Fibroblast of pulmonary artery (primary cell): ENCODE data around the gene MC1R.
"Not testable (repeated sequence)": the region's sequence is repeated elsewhere in the genome, so short reads cannot be mapped to it uniquely, and the experiment has no call there.

Experiments
- DNase-seq: peaks from one replicate; pipeline ENCODE4 v3.0.0-alpha.2; 2010; ENCODE audit warnings: low read depth
- H3K4me3 ChIP-seq: replicated peaks from 2 replicates; pipeline ENCODE4 v1.5.1; 2011; ENCODE audit warnings: low read depth, mild to moderate bottlenecking, control low read depth, low read length, moderate library complexity
- TF ChIP-seq, protein P1 (sequence below): IDR thresholded peaks from 2 replicates; pipeline ENCODE4 v1.5.1; 2011; ENCODE audit warnings: mild to moderate bottlenecking, control low read depth, low read length, inconsistent platforms; ENCODE audit errors: missing control alignments

MC1R gene

GRCh38 chr16:89965447-89966225, 47.0 kb downstream of the MC1R start:
- TF ChIP-seq, protein P1, sequence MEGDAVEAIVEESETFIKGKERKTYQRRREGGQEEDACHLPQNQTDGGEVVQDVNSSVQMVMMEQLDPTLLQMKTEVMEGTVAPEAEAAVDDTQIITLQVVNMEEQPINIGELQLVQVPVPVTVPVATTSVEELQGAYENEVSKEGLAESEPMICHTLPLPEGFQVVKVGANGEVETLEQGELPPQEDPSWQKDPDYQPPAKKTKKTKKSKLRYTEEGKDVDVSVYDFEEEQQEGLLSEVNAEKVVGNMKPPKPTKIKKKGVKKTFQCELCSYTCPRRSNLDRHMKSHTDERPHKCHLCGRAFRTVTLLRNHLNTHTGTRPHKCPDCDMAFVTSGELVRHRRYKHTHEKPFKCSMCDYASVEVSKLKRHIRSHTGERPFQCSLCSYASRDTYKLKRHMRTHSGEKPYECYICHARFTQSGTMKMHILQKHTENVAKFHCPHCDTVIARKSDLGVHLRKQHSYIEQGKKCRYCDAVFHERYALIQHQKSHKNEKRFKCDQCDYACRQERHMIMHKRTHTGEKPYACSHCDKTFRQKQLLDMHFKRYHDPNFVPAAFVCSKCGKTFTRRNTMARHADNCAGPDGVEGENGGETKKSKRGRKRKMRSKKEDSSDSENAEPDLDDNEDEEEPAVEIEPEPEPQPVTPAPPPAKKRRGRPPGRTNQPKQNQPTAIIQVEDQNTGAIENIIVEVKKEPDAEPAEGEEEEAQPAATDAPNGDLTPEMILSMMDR, result no peak
- no peak for DNase-seq
- no peak overlapping the region for H3K4me3 ChIP-seq

DNA sequence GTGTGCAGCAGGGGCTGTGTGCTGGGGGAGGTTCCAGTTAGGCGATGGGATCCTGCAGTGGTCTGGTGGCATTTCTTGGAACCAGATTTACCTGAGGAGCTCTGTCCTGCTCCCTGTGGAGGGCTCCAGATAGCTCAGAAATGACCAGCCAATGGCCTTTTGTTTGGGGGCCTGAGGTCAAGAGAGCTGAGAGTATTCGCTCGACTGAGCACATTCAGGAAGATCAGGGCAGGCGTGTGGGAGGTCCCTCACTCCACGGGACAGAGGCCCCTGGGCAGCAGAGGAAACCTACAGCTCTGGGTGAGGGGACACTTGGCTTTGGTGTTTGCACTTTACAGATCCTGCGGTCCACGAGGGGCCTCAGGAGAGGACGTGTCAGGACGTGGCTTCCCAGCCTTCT, 48.1 kb downstream of the MC1R start:
- H3K4me3 ChIP-seq, result no peak overlapping the region
- no peak for DNase-seq
- TF ChIP-seq, protein P1, result no peak

DNA sequence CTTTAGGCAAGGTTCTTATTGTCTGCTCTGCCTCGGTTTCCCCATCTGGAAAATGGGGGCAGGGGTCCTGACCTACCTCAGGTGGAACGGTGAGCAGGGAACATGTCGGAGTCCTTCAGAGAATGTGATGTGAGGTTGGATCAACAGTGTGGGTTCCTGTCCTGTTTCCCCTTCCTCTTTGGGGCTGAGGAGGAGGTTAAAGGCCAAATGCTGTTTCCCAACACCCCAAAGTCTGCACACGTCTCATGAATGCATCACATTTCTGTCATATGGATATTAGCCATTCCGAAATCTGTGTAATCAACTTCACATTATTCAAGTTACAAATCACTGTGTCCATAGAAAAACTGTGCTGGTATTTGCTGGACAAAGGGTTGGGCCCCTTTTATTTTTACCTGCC, 48.8 kb downstream of the MC1R start:
- not testable (repeated sequence) for DNase-seq, H3K4me3 ChIP-seq

DNA sequence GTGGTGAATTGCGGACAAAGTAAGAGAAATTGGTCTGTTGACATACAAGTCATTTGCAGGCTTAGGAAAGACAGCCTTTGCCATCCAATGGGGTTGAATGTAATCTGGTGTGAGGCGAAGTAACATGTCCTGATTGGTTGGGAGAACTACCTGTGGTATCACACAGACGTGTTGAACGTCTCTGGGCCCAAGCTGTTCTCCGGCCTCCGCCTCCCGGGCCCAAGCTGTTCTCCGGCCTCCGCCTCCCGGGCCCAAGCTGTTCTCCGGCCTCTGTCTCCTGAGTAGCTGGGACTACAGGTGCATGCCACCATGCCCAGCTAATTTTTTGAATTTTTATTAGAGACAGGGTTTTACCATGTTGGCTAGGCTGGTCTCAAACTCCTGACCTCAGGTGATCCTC, 49.4 kb downstream of the MC1R start:
- not testable (repeated sequence) for H3K4me3 ChIP-seq, DNase-seq

DNA sequence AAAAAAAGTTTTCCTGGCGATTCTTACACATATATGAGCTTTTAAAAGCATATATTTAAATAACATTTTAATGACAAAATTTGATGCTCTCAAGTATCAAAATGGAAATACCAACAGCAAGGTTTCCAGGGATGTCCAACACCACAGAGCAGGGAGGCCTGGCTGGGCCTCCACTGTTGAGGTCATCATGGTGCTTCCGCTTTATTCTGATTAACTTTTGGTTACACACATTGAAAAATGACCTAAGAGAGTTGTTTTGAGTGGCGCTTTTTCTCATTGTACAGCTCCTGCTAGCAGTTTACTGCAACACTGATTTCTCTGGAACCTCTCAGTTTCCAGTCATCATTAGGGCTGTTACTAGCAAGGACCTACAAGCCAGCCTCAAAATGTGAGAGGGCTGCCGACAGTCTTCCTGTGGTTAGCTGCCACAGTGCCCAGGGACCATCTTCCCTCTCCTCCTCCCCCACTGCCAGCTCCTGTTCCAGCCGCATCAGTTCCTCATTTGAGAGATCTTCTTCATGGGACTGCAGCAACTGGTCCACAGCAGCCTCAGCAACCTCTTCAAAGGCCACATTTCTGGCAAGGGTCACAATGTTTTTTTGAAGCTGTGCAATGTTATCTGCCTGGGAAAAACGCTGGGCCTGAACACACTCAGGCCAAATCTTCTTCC, 51.2 kb downstream of the MC1R start:
- no peak overlapping the region for H3K4me3 ChIP-seq
- TF ChIP-seq, protein P1, result no peak
- DNase-seq, result no peak
